Islet precursor cell (in vitro differentiated cells): ENCODE measurements around the gene RPL36.
A peak's percentile ranks its signal among the peaks of the same experiment; 100 is the strongest.
"Not testable (repeated sequence)": the region's sequence is repeated elsewhere in the genome, so short reads cannot be mapped to it uniquely, and the experiment has no call there.

ENCODE experiments used
- DNase-seq: peaks from one replicate; pipeline ENCODE4 v3.0.0-alpha.2; 2018

Gene RPL36

GRCh38 chr19:5707576-5708575, 17.8 kb downstream of the RPL36 start:
- DNase-seq = peak; percentile 54

GRCh38 chr19:5711025-5711424, 20.9 kb downstream of the RPL36 start:
- DNase-seq = no peak

- DNase-seq = no peak
Measured at GRCh38 chr19:5711713-5712161, 21.6 kb downstream of the RPL36 start.

GRCh38 chr19:5713228-5713627, 23.1 kb downstream of the RPL36 start:
- DNase-seq = no peak

GRCh38 chr19:5714816-5715215, 24.7 kb downstream of the RPL36 start:
- no peak for DNase-seq

- DNase-seq = no peak
Measured at GRCh38 chr19:5717215-5717935, 27.3 kb downstream of the RPL36 start.

- DNase-seq = peak; percentile 58
Measured at GRCh38 chr19:5718037-5718578, 28.0 kb downstream of the RPL36 start.

- DNase-seq = peak; percentile 64
Measured at GRCh38 chr19:5718579-5719273, 28.6 kb downstream of the RPL36 start.

- no peak for DNase-seq
Measured at GRCh38 chr19:5719274-5719960, 29.3 kb downstream of the RPL36 start.

GRCh38 chr19:5719961-5720790, 30.1 kb downstream of the RPL36 start, which contains the start of the genes CATSPERD and LONP1:
TSS of gene CATSPERD (plus strand) at chr19:5720637. CDS start at chr19:5720738, 101 bp downstream.
TSS of gene LONP1 (minus strand) at chr19:5720146. CDS start at chr19:5720132, 14 bp downstream.
- DNase-seq = peak; percentile 99

GRCh38 chr19:5727453-5728050, 37.5 kb downstream of the RPL36 start:
- no peak for DNase-seq

GRCh38 chr19:5733172-5733571, 43.1 kb downstream of the RPL36 start:
- not testable (repeated sequence) for DNase-seq

- no peak for DNase-seq
Measured at GRCh38 chr19:5738423-5738822, 48.3 kb downstream of the RPL36 start.
